Measurements from ENCODE around the gene JUP.

Gene JUP

GRCh38 chr17:41717408-41718286 lies 68.9 kb downstream of the JUP start:
- Histone ChIP-seq H3K36me3 (ENCODE audit: control insufficient read depth, insufficient read depth, low read length) (no peaks in the 10 kb centered on the region), H3K4me3 (ENCODE audit: low read length) (no peak overlapping the region), H3K27me3 (ENCODE audit: control insufficient read depth, insufficient read depth, low read length) (no peaks in the 10 kb centered on the region), H3K9ac (ENCODE audit: low read length) (no peak overlapping the region), H3K9me3 (ENCODE audit: control insufficient read depth, low read length) (no peaks in the 10 kb centered on the region), H3K4me1 (ENCODE audit: control insufficient read depth, insufficient read depth, low read length) (no peaks in the 10 kb centered on the region)

GRCh38 chr17:41711669-41712400 lies 74.7 kb downstream of the JUP start, which contains the start of gene GAST:
GAST (plus strand) TSS chr17:41712331; CDS start chr17:41715437, 3,106 bp downstream.
- H3K36me3 ChIP-seq (ENCODE audit: control insufficient read depth, insufficient read depth, low read length), result no peaks in the 10 kb centered on the region
- H3K9me3 ChIP-seq (ENCODE audit: control insufficient read depth, low read length), result no peaks in the 10 kb centered on the region
- no peaks in the 10 kb centered on the region for H3K27me3 ChIP-seq (ENCODE audit: control insufficient read depth, insufficient read depth, low read length)
- H3K4me3 ChIP-seq (ENCODE audit: low read length), result no peak within 1 kb of the TSS
- no peaks in the 10 kb centered on the region for H3K4me1 ChIP-seq (ENCODE audit: control insufficient read depth, insufficient read depth, low read length)
- no peak within 1 kb of the TSS for H3K9ac ChIP-seq (ENCODE audit: low read length)

DNA sequence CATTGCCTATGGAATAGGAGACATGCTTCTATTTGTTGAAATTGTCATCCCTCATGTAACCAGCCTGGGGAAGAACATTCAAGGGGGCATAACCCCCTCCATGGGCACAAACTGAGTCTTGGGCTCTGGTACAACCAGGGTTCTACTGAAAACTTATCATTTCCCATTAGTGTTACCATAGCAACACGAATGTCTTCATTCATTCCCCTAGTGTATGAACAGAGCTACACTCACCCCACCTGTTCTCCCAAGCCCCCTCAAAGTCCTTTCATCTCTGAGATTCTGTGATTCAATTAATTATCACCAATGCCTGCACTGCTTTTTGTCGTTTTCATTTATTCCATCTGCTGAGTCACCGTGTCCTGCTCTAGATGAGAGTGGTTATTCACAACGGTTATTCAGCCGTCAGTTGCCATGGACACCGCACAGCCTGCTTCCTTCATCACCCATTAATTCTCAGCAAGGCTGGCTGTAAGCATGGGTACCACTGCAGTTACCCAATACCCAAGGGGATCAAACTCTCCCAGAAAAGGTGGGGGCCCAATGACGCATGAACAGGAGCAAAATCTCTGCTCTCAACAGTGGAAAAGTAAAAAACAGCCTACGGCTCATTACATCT lies 75.9 kb downstream of the JUP start:
- no peak overlapping the region for H3K9ac ChIP-seq (ENCODE audit: low read length)
- no peaks in the 10 kb centered on the region for H3K27me3 ChIP-seq (ENCODE audit: control insufficient read depth, insufficient read depth, low read length)
- H3K4me1 ChIP-seq (ENCODE audit: control insufficient read depth, insufficient read depth, low read length), result no peaks in the 10 kb centered on the region
- no peak overlapping the region for H3K4me3 ChIP-seq (ENCODE audit: low read length)
- H3K36me3 ChIP-seq (ENCODE audit: control insufficient read depth, insufficient read depth, low read length), result no peaks in the 10 kb centered on the region
- H3K9me3 ChIP-seq (ENCODE audit: control insufficient read depth, low read length), result no peaks in the 10 kb centered on the region

- no peaks in the 10 kb centered on the region for H3K27me3 ChIP-seq (ENCODE audit: control insufficient read depth, insufficient read depth, low read length)
- no peaks in the 10 kb centered on the region for H3K36me3 ChIP-seq (ENCODE audit: control insufficient read depth, insufficient read depth, low read length)
- H3K9ac ChIP-seq (ENCODE audit: low read length), result no peak overlapping the region
- no peak overlapping the region for H3K4me3 ChIP-seq (ENCODE audit: low read length)
- no peaks in the 10 kb centered on the region for H3K4me1 ChIP-seq (ENCODE audit: control insufficient read depth, insufficient read depth, low read length)
- H3K9me3 ChIP-seq (ENCODE audit: control insufficient read depth, low read length), result no peaks in the 10 kb centered on the region
These were observed 78.5 kb downstream of the JUP start for GRCh38 chr17:41707803-41708669.

DNA sequence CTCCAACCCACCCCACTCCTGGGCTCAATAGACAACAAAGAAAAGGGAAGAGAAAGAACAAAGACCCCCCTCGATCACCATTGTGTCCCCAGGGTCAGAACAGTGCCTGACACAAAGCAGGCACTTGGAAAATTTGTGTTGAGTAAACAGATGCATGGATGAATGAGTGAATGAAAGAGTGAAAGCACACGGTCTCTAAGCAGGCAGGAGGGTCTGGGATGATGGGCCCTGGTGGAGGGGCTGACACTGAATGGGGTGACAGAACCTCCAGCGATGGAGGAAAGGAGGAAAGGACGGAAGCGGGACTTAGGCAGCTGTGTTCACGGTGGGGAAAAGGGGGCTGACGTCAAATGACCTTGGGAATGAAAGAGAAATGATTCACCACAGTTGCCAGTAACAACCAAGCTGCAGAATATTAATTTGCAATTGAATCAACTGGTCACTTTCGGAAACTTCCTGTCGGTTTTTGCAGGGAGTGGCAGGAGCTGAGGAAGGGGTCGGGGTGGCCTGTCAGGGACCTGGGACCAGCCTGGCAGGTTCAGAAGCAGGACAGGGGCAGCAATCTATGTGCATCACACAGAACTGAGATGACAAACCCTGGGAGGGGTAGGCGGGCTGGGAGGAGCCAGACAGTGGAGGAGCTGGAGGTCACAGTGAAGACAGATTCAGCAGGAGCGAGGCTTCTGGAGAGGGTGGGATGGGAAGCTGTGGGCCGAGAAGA lies 81.1 kb downstream of the JUP start:
- no peaks in the 10 kb centered on the region for H3K36me3 ChIP-seq (ENCODE audit: control insufficient read depth, insufficient read depth, low read length)
- no peaks in the 10 kb centered on the region for H3K4me1 ChIP-seq (ENCODE audit: control insufficient read depth, insufficient read depth, low read length)
- H3K9me3 ChIP-seq (ENCODE audit: control insufficient read depth, low read length), result no peaks in the 10 kb centered on the region
- H3K4me3 ChIP-seq (ENCODE audit: low read length), result no peak overlapping the region
- no peak overlapping the region for H3K9ac ChIP-seq (ENCODE audit: low read length)
- no peaks in the 10 kb centered on the region for H3K27me3 ChIP-seq (ENCODE audit: control insufficient read depth, insufficient read depth, low read length)
